Muscle of leg (tissue), 11 donors: ENCODE measurements around the gene CLNK. TPM values are rescaled to one million over a fixed set of nuclear protein-coding genes. Genes with fewer than 3 reads are reported as not detected.

Source experiments
- DNase-seq: peaks from one replicate; pipeline ENCODE4 v3.0.0; 2013
- H3K27ac ChIP-seq: one replicate; pipeline ENCODE4 v1.5.1; 2013; ENCODE audit warnings: mild to moderate bottlenecking, low read length, control low read depth
- H3K27me3 ChIP-seq: one replicate; pipeline ENCODE4 v1.6.1; 2013; ENCODE audit warnings: low read length; ENCODE audit not compliant: control insufficient read depth, insufficient read depth
- H3K36me3 ChIP-seq: one replicate; pipeline ENCODE4 v1.6.1; 2013; ENCODE audit warnings: low read length; ENCODE audit not compliant: control insufficient read depth, insufficient read depth
- H3K4me1 ChIP-seq: one replicate; pipeline ENCODE4 v1.6.1; 2013; ENCODE audit warnings: low read length; ENCODE audit not compliant: control insufficient read depth, insufficient read depth
- H3K4me3 ChIP-seq: one replicate; pipeline ENCODE4 v1.5.1; 2013; ENCODE audit warnings: low read length, control low read depth
- H3K9me3 ChIP-seq: replicated peaks from 2 replicates; pipeline ENCODE4 v1.6.1; 2013; ENCODE audit warnings: low read depth, low read length; ENCODE audit not compliant: control insufficient read depth
- WGBS: methylation state at CpG from one replicate; pipeline ENCODE4 v1.1.5; 2013; ENCODE audit warnings: missing lambda C conversion rate; ENCODE audit not compliant: insufficient coverage; 5-methylcytosine and 5-hydroxymethylcytosine counted together
- polyA plus RNA-seq, 8 donors: library from polyadenylated mRNA; unstranded; fragments of 120-200 nt; gene quantifications; one replicate each; pipeline versions ENCODE4 v1.2.1 to v1.2.3, GENCODE V29; 2013; ENCODE audit warnings: inconsistent platforms in 1 of 8, low replicate concordance in 1 of 8; ENCODE audit not compliant: insufficient read length in 8 of 8, insufficient read depth in 1 of 8
- total RNA-seq: library from RNA; stranded (reverse); fragments of 120-200 nt; gene quantifications from one replicate; pipeline ENCODE4 v1.2.4, GENCODE V29; 2013

CLNK gene
- total and polyA plus RNA-seq, 9 donors, result 0.04 to 0.32 (median 0.21) TPM; not detected in 1

- Histone ChIP-seq H3K27ac (no peak overlapping the region), H3K27me3 (no peaks in the 10 kb centered on the region), H3K36me3 (no peaks in the 10 kb centered on the region), H3K4me3 (no peak overlapping the region), H3K4me1 (no peaks in the 10 kb centered on the region), H3K9me3 (no peaks in the 10 kb centered on the region)
- no CpG with 5 or more reads among the region's 5 CpGs for WGBS
- DNase-seq, result peak; percentile 72
These were observed 179.9 kb downstream of the CLNK start for GRCh38 chr4:10504570-10505179.

GRCh38 chr4:10502717-10503116 is 181.9 kb downstream of the CLNK start:
- H3K27ac ChIP-seq, result no peak overlapping the region
- no peaks in the 10 kb centered on the region for H3K27me3 ChIP-seq
- DNase-seq, result no peak
- no peaks in the 10 kb centered on the region for H3K36me3 ChIP-seq
- H3K9me3 ChIP-seq, result no peaks in the 10 kb centered on the region
- H3K4me3 ChIP-seq, result no peak overlapping the region
- 96% methylated on average over 3 of the region's 5 CpGs for WGBS
- no peaks in the 10 kb centered on the region for H3K4me1 ChIP-seq

- no peaks in the 10 kb centered on the region for H3K4me1 ChIP-seq
- H3K27ac ChIP-seq, result no peak overlapping the region
- no peaks in the 10 kb centered on the region for H3K9me3 ChIP-seq
- DNase-seq, result no peak
- H3K4me3 ChIP-seq, result no peak overlapping the region
- no peaks in the 10 kb centered on the region for H3K27me3 ChIP-seq
- H3K36me3 ChIP-seq, result no peaks in the 10 kb centered on the region
- WGBS, result 79% methylated on average over 3 of the region's 6 CpGs
These were observed 183.8 kb downstream of the CLNK start for GRCh38 chr4:10500776-10501175.

- Histone ChIP-seq H3K36me3 (no peaks in the 10 kb centered on the region), H3K4me1 (no peaks in the 10 kb centered on the region), H3K9me3 (no peaks in the 10 kb centered on the region), H3K4me3 (no peak overlapping the region), H3K27me3 (peaks cover 2% of the 10 kb centered on the region), H3K27ac (no peak overlapping the region)
- DNase-seq, result no peak
- WGBS, result 29% methylated on average over 1 of the region's 4 CpGs
These were observed 188.4 kb downstream of the CLNK start for GRCh38 chr4:10496200-10496599.

- no peak overlapping the region for H3K27ac ChIP-seq
- no peak for DNase-seq
- no peak overlapping the region for H3K4me3 ChIP-seq
- no peaks in the 10 kb centered on the region for H3K9me3 ChIP-seq
- no peaks in the 10 kb centered on the region for H3K4me1 ChIP-seq
- WGBS, result 63% methylated on average over 8 of the region's 8 CpGs
- H3K36me3 ChIP-seq, result no peaks in the 10 kb centered on the region
- H3K27me3 ChIP-seq, result peaks cover 2% of the 10 kb centered on the region
These were observed 188.9 kb downstream of the CLNK start for GRCh38 chr4:10495651-10496050.

- Histone ChIP-seq H3K4me1 (no peaks in the 10 kb centered on the region), H3K4me3 (no peak overlapping the region), H3K27me3 (peaks cover 2% of the 10 kb centered on the region), H3K27ac (no peak overlapping the region), H3K36me3 (no peaks in the 10 kb centered on the region), H3K9me3 (no peaks in the 10 kb centered on the region)
- no peak for DNase-seq
- WGBS, result 10% methylated on average over 3 of the region's 11 CpGs
These were observed 192.1 kb downstream of the CLNK start for GRCh38 chr4:10492464-10492863.

GRCh38 chr4:10491401-10491800 is 193.2 kb downstream of the CLNK start:
- no peaks in the 10 kb centered on the region for H3K36me3 ChIP-seq
- WGBS, result 80% methylated on average over 1 of the region's 3 CpGs
- H3K4me1 ChIP-seq, result no peaks in the 10 kb centered on the region
- DNase-seq, result no peak
- H3K4me3 ChIP-seq, result no peak overlapping the region
- no peaks in the 10 kb centered on the region for H3K9me3 ChIP-seq
- peaks cover 2% of the 10 kb centered on the region for H3K27me3 ChIP-seq
- H3K27ac ChIP-seq, result no peak overlapping the region

GRCh38 chr4:10490996-10491395 is 193.6 kb downstream of the CLNK start:
- DNase-seq, result no peak
- Histone ChIP-seq H3K27ac (no peak overlapping the region), H3K9me3 (no peaks in the 10 kb centered on the region), H3K27me3 (peaks cover 2% of the 10 kb centered on the region), H3K4me3 (no peak overlapping the region), H3K4me1 (no peaks in the 10 kb centered on the region), H3K36me3 (no peaks in the 10 kb centered on the region)
- 93% methylated on average over 3 of the region's 5 CpGs for WGBS

- Histone ChIP-seq H3K36me3 (no peaks in the 10 kb centered on the region), H3K27me3 (no peaks in the 10 kb centered on the region), H3K4me3 (no peak overlapping the region), H3K9me3 (no peaks in the 10 kb centered on the region), H3K4me1 (no peaks in the 10 kb centered on the region), H3K27ac (no peak overlapping the region)
- DNase-seq, result no peak
- 94% methylated on average over 2 of the region's 5 CpGs for WGBS
These were observed 201.7 kb downstream of the CLNK start for GRCh38 chr4:10482913-10483312.

- no peak for DNase-seq
- H3K27ac ChIP-seq, result no peak overlapping the region
- no peak overlapping the region for H3K4me3 ChIP-seq
- WGBS, result 97% methylated on average over 4 of the region's 5 CpGs
- H3K4me1 ChIP-seq, result no peaks in the 10 kb centered on the region
- no peaks in the 10 kb centered on the region for H3K36me3 ChIP-seq
- no peaks in the 10 kb centered on the region for H3K27me3 ChIP-seq
- no peaks in the 10 kb centered on the region for H3K9me3 ChIP-seq
These were observed 204.0 kb downstream of the CLNK start for GRCh38 chr4:10480616-10481015.

- Histone ChIP-seq H3K9me3 (no peaks in the 10 kb centered on the region), H3K4me1 (no peaks in the 10 kb centered on the region), H3K27ac (no peak overlapping the region), H3K4me3 (no peak overlapping the region), H3K36me3 (no peaks in the 10 kb centered on the region), H3K27me3 (no peaks in the 10 kb centered on the region)
- DNase-seq, result no peak
These were observed 205.9 kb downstream of the CLNK start for GRCh38 chr4:10478621-10479020.
